ENCODE data around the gene IFIT1. TPM values are rescaled to one million over a fixed set of nuclear protein-coding genes. Genes with fewer than 3 reads are reported as not detected.

The IFIT1 gene
- total and polyA plus RNA-seq, 9 of the 15 experiments (the other 6 are each of a cell fraction or from before 2014, with no cell fraction given): 0.03 to 0.40 (median 0.18) TPM

Other genes starting within 250 kb of the IFIT1 start
- not detected in 2 replicates for gene CH25H, start 185.3 kb upstream of the IFIT1 start, total RNA-seq (2014; rRNA removed)
- not detected in 2 replicates for gene CH25H, start 185.3 kb upstream of the IFIT1 start, total RNA-seq (2014; rRNA removed; fragmentation: Illumina TruSeq; extraction: Trizol)
- gene CH25H, start 185.3 kb upstream of the IFIT1 start, total RNA-seq (2015; rRNA removed; fragmentation: Illumina TruSeq; extraction: Trizol): not detected in 2 replicates
- not detected in 2 replicates for gene CH25H, start 185.3 kb upstream of the IFIT1 start, total RNA-seq (2021)
- not detected in 2 replicates for gene CH25H, start 185.3 kb upstream of the IFIT1 start, polyA plus RNA-seq (2011; rRNA removed)
- gene CH25H, start 185.3 kb upstream of the IFIT1 start, polyA plus RNA-seq (2014; fragmentation: Illumina TruSeq; extraction: Trizol): not detected in 2 replicates
- gene CH25H, start 185.3 kb upstream of the IFIT1 start, polyA plus RNA-seq (2014; fragmentation: Nextera tagmentation; extraction: Ambion mirVana): not detected
- not detected in 2 replicates for gene CH25H, start 185.3 kb upstream of the IFIT1 start, polyA plus RNA-seq (2014; rRNA removed)
- 0.08 and 0.09 TPM in 2 replicates for gene LIPA, start 140.8 kb upstream of the IFIT1 start, total RNA-seq (2014; rRNA removed)
- gene LIPA, start 140.8 kb upstream of the IFIT1 start, total RNA-seq (2014; rRNA removed; fragmentation: Illumina TruSeq; extraction: Trizol): 0.19 and 0.40 TPM in 2 replicates
- gene LIPA, start 140.8 kb upstream of the IFIT1 start, total RNA-seq (2015; rRNA removed; fragmentation: Illumina TruSeq; extraction: Trizol): 0.15 TPM in 1 of 2 replicates, not detected in the other
- gene LIPA, start 140.8 kb upstream of the IFIT1 start, total RNA-seq (2021): 0.29 and 0.45 TPM in 2 replicates
- 0.07 TPM in 1 of 2 replicates, not detected in the other for gene LIPA, start 140.8 kb upstream of the IFIT1 start, polyA plus RNA-seq (2011; rRNA removed)
- gene LIPA, start 140.8 kb upstream of the IFIT1 start, polyA plus RNA-seq (2014; fragmentation: Illumina TruSeq; extraction: Trizol): 0.06 and 0.16 TPM in 2 replicates
- gene LIPA, start 140.8 kb upstream of the IFIT1 start, polyA plus RNA-seq (2014; fragmentation: Nextera tagmentation; extraction: Ambion mirVana): under 1 TPM; 0.13 to 0.20 TPM
- gene LIPA, start 140.8 kb upstream of the IFIT1 start, polyA plus RNA-seq (2014; rRNA removed): 0.12 TPM in 1 of 2 replicates, not detected in the other
- 0.09 TPM in 1 of 2 replicates, not detected in the other for gene IFIT2, start 90.6 kb upstream of the IFIT1 start, total RNA-seq (2014; rRNA removed)
- 0.10 and 0.18 TPM in 2 replicates for gene IFIT2, start 90.6 kb upstream of the IFIT1 start, total RNA-seq (2014; rRNA removed; fragmentation: Illumina TruSeq; extraction: Trizol)
- gene IFIT2, start 90.6 kb upstream of the IFIT1 start, total RNA-seq (2015; rRNA removed; fragmentation: Illumina TruSeq; extraction: Trizol): 0.25 and 0.26 TPM in 2 replicates
- gene IFIT2, start 90.6 kb upstream of the IFIT1 start, total RNA-seq (2021): 0.11 TPM in 2 replicates
- gene IFIT2, start 90.6 kb upstream of the IFIT1 start, polyA plus RNA-seq (2011; rRNA removed): 0.03 TPM in 1 of 2 replicates, not detected in the other
- 0.03 and 0.08 TPM in 2 replicates for gene IFIT2, start 90.6 kb upstream of the IFIT1 start, polyA plus RNA-seq (2014; fragmentation: Illumina TruSeq; extraction: Trizol)
- under 1 TPM; 0.08 to 0.14 TPM for gene IFIT2, start 90.6 kb upstream of the IFIT1 start, polyA plus RNA-seq (2014; fragmentation: Nextera tagmentation; extraction: Ambion mirVana)
- gene IFIT2, start 90.6 kb upstream of the IFIT1 start, polyA plus RNA-seq (2014; rRNA removed): 0.09 TPM in 1 of 2 replicates, not detected in the other
- gene IFIT3, start 64.6 kb upstream of the IFIT1 start, total RNA-seq (2014; rRNA removed): 0.59 and 1.0 TPM in 2 replicates
- 1.2 and 1.4 TPM in 2 replicates for gene IFIT3, start 64.6 kb upstream of the IFIT1 start, total RNA-seq (2014; rRNA removed; fragmentation: Illumina TruSeq; extraction: Trizol)
- gene IFIT3, start 64.6 kb upstream of the IFIT1 start, total RNA-seq (2015; rRNA removed; fragmentation: Illumina TruSeq; extraction: Trizol): 1.7 and 2.2 TPM in 2 replicates
- gene IFIT3, start 64.6 kb upstream of the IFIT1 start, total RNA-seq (2021): 0.69 TPM in 2 replicates
- 0.35 and 0.55 TPM in 2 replicates for gene IFIT3, start 64.6 kb upstream of the IFIT1 start, polyA plus RNA-seq (2011; rRNA removed)
- gene IFIT3, start 64.6 kb upstream of the IFIT1 start, polyA plus RNA-seq (2014; fragmentation: Illumina TruSeq; extraction: Trizol): 0.84 and 1.1 TPM in 2 replicates
- under 1 TPM; 0.23 to 0.83 TPM for gene IFIT3, start 64.6 kb upstream of the IFIT1 start, polyA plus RNA-seq (2014; fragmentation: Nextera tagmentation; extraction: Ambion mirVana)
- gene IFIT3, start 64.6 kb upstream of the IFIT1 start, polyA plus RNA-seq (2014; rRNA removed): 0.58 and 0.77 TPM in 2 replicates
- gene IFIT1B, start 14.6 kb upstream of the IFIT1 start, total RNA-seq (2014; rRNA removed): not detected in 2 replicates
- not detected in 2 replicates for gene IFIT1B, start 14.6 kb upstream of the IFIT1 start, total RNA-seq (2014; rRNA removed; fragmentation: Illumina TruSeq; extraction: Trizol)
- gene IFIT1B, start 14.6 kb upstream of the IFIT1 start, total RNA-seq (2015; rRNA removed; fragmentation: Illumina TruSeq; extraction: Trizol): not detected in 2 replicates
- not detected in 2 replicates for gene IFIT1B, start 14.6 kb upstream of the IFIT1 start, total RNA-seq (2021)
- gene IFIT1B, start 14.6 kb upstream of the IFIT1 start, polyA plus RNA-seq (2011; rRNA removed): not detected in 2 replicates
- gene IFIT1B, start 14.6 kb upstream of the IFIT1 start, polyA plus RNA-seq (2014; fragmentation: Illumina TruSeq; extraction: Trizol): not detected in 2 replicates
- not detected for gene IFIT1B, start 14.6 kb upstream of the IFIT1 start, polyA plus RNA-seq (2014; fragmentation: Nextera tagmentation; extraction: Ambion mirVana)
- not detected in 2 replicates for gene IFIT1B, start 14.6 kb upstream of the IFIT1 start, polyA plus RNA-seq (2014; rRNA removed)
- 0.05 TPM in 1 of 2 replicates, not detected in the other for gene IFIT5, start 21.9 kb downstream of the IFIT1 start, total RNA-seq (2014; rRNA removed)
- gene IFIT5, start 21.9 kb downstream of the IFIT1 start, total RNA-seq (2014; rRNA removed; fragmentation: Illumina TruSeq; extraction: Trizol): not detected in 2 replicates
- not detected in 2 replicates for gene IFIT5, start 21.9 kb downstream of the IFIT1 start, total RNA-seq (2015; rRNA removed; fragmentation: Illumina TruSeq; extraction: Trizol)
- gene IFIT5, start 21.9 kb downstream of the IFIT1 start, total RNA-seq (2021): 0.07 and 0.11 TPM in 2 replicates
- gene IFIT5, start 21.9 kb downstream of the IFIT1 start, polyA plus RNA-seq (2011; rRNA removed): not detected in 2 replicates
- gene IFIT5, start 21.9 kb downstream of the IFIT1 start, polyA plus RNA-seq (2014; fragmentation: Illumina TruSeq; extraction: Trizol): not detected in 2 replicates
- under 1 TPM; 0.04 to 0.11 TPM for gene IFIT5, start 21.9 kb downstream of the IFIT1 start, polyA plus RNA-seq (2014; fragmentation: Nextera tagmentation; extraction: Ambion mirVana)
- gene IFIT5, start 21.9 kb downstream of the IFIT1 start, polyA plus RNA-seq (2014; rRNA removed): not detected in 2 replicates
- gene SLC16A12, start 143.0 kb downstream of the IFIT1 start, total RNA-seq (2014; rRNA removed): not detected in 2 replicates
- not detected in 2 replicates for gene SLC16A12, start 143.0 kb downstream of the IFIT1 start, total RNA-seq (2014; rRNA removed; fragmentation: Illumina TruSeq; extraction: Trizol)
- gene SLC16A12, start 143.0 kb downstream of the IFIT1 start, total RNA-seq (2015; rRNA removed; fragmentation: Illumina TruSeq; extraction: Trizol): not detected in 2 replicates
- gene SLC16A12, start 143.0 kb downstream of the IFIT1 start, total RNA-seq (2021): 0.04 TPM in 1 of 2 replicates, not detected in the other
- gene SLC16A12, start 143.0 kb downstream of the IFIT1 start, polyA plus RNA-seq (2011; rRNA removed): not detected in 2 replicates
- not detected in 2 replicates for gene SLC16A12, start 143.0 kb downstream of the IFIT1 start, polyA plus RNA-seq (2014; fragmentation: Illumina TruSeq; extraction: Trizol)
- not detected for gene SLC16A12, start 143.0 kb downstream of the IFIT1 start, polyA plus RNA-seq (2014; fragmentation: Nextera tagmentation; extraction: Ambion mirVana)
- gene SLC16A12, start 143.0 kb downstream of the IFIT1 start, polyA plus RNA-seq (2014; rRNA removed): not detected in 2 replicates